Ishikawa (cell line): ENCODE measurements around the gene SUCLG2.

Experiments
- EP300 ChIP-seq: IDR thresholded peaks from 2 replicates; pipeline ENCODE4 v1.6.1; 2012; ENCODE audit warnings: borderline replicate concordance
- RAD21 ChIP-seq: IDR thresholded peaks from 2 replicates; pipeline ENCODE4 v1.6.1; 2012; ENCODE audit warnings: low read depth
- TEAD4 ChIP-seq: IDR thresholded peaks from 2 replicates; pipeline ENCODE4 v1.6.1; 2012

- TF ChIP-seq TEAD4, result no peak
- no peak for TF ChIP-seq EP300
- TF ChIP-seq RAD21, result no peak
These were observed 192.7 kb downstream of the SUCLG2 start for GRCh38 chr3:67461667-67462142.
